Activated CD4-positive, alpha-beta memory T cell treated with anti-CD3 and anti-CD28 coated beads for 36 hours (primary cell): ENCODE measurements around the gene DDX5. TPM values are rescaled to one million over a fixed set of nuclear protein-coding genes. Genes with fewer than 3 reads are reported as not detected.
A peak's percentile ranks its signal among the peaks of the same experiment; 100 is the strongest.

Experiments
- CTCF ChIA-PET: fragments of 350-600 bp; sonication (Branson Sonifier 250); formaldehyde crosslinking; loops from one replicate; lab custom pipeline; 2021; ENCODE audit warnings: antibody characterized with exemption, inconsistent platforms; lab: Charles Lee
- POLR2A ChIA-PET: fragments of 350-600 bp; sonication (Branson Sonifier 250); formaldehyde crosslinking; loops from one replicate; lab custom pipeline; 2021; ENCODE audit warnings: antibody characterized with exemption; lab: Charles Lee
- DNase-seq: peaks from one replicate; pipeline ENCODE4 v3.0.0-alpha.2; 2020
- H3K27ac Mint-ChIP-seq: one replicate; pipeline ENCODE4 v1.8.0; 2021; ENCODE audit warnings: mixed read lengths
- H3K27me3 Mint-ChIP-seq: one replicate; pipeline ENCODE4 v1.8.0; 2021; ENCODE audit warnings: mixed read lengths
- H3K36me3 Mint-ChIP-seq: one replicate; pipeline ENCODE4 v1.8.0; 2021; ENCODE audit warnings: mixed read lengths
- H3K4me1 Mint-ChIP-seq: one replicate; pipeline ENCODE4 v1.8.0; 2021; ENCODE audit warnings: low read depth, mixed read lengths
- H3K4me3 Mint-ChIP-seq: one replicate; pipeline ENCODE4 v1.8.0; 2021; ENCODE audit warnings: mild to moderate bottlenecking, mixed read lengths
- H3K9me3 Mint-ChIP-seq: one replicate; pipeline ENCODE4 v1.8.0; 2021; ENCODE audit warnings: mixed read lengths
- intact Hi-C: fragments of 100-400 bp; cut with micrococcal nuclease; formaldehyde crosslinking; loops from one replicate; pipeline ENCODE4 v1.15.1; 2023
- total RNA-seq, 2 experiments: library from RNA; stranded (reverse); gene quantifications; one replicate each; pipeline ENCODE4 v1.2.3, GENCODE V29; 2021

The DDX5 gene
- total RNA-seq, 2 experiments from 2014 or later, result 583 to 626 TPM

GRCh38 chr17:64507413-64507782 lies 1.3 kb upstream of the DDX5 start:
- H3K4me1 Mint-ChIP-seq, result peaks cover 42% of the 10 kb centered on the region
- ChIA-PET CTCF (interaction anchor here (0.9 to 4.2 kb wide), 8 partner anchors 11 to 142 kb away, joined by 3 to 46 read pairs (median 6); partner anchors contain the start of gene POLG2), POLR2A (interaction anchor here (1.0 to 4.2 kb wide), 6 partner anchors 8 to 142 kb away, joined by 4 to 125 read pairs (median 6); partner anchors contain the start of gene POLG2)
- peak overlapping the region; percentile 100 for H3K27ac Mint-ChIP-seq
- intact Hi-C loops, result loop anchor here (1.0 to 10.0 kb wide), 11 partner anchors 15 to 810 kb away; partner anchors contain the start of genes CCDC47, DDX42, ERN1 and SMARCD2
- peaks cover 61% of the 10 kb centered on the region for H3K36me3 Mint-ChIP-seq
- DNase-seq, result peak; percentile 57
- no peaks in the 10 kb centered on the region for H3K9me3 Mint-ChIP-seq
- peaks cover 2% of the 10 kb centered on the region for H3K27me3 Mint-ChIP-seq
- H3K4me3 Mint-ChIP-seq, result peak overlapping the region; percentile 97

- intact Hi-C loops, result loop anchor here (1.0 to 10.0 kb wide), 13 partner anchors 9 to 809 kb away; partner anchors contain the start of genes CCDC47, DDX42, ERN1 and POLG2
- H3K27ac Mint-ChIP-seq, result peak within 1 kb of the TSS; percentile 100
- CTCF ChIA-PET, result interaction anchor here (0.6 to 4.2 kb wide), 11 partner anchors 11 to 271 kb away, joined by 3 to 46 read pairs (median 3); partner anchors contain the start of gene POLG2
- DNase-seq, result peak; percentile 96
- H3K4me3 Mint-ChIP-seq, result peak within 1 kb of the TSS; percentile 97
- peaks cover 64% of the 10 kb centered on the region for H3K36me3 Mint-ChIP-seq
- POLR2A ChIA-PET, result interaction anchor here (0.6 to 4.2 kb wide), 15 partner anchors 9 to 545 kb away, joined by 3 to 125 read pairs (median 5); partner anchors contain the start of genes POLG2 and SMURF2
- peaks cover 48% of the 10 kb centered on the region for H3K4me1 Mint-ChIP-seq
- H3K27me3 Mint-ChIP-seq, result peaks cover 2% of the 10 kb centered on the region
- no peaks in the 10 kb centered on the region for H3K9me3 Mint-ChIP-seq
These were observed 705 bp upstream of the DDX5 start, which contains the start of gene CEP95 for GRCh38 chr17:64506576-64507412. Gene CEP95, plus strand, starts transcription at chr17:64506977. Its CDS starts 121 bp downstream, at chr17:64507098.

- POLR2A ChIA-PET, result interaction anchor here (0.6 to 4.2 kb wide), 23 partner anchors 9 to 732 kb away, joined by 3 to 125 read pairs (median 5); partner anchors contain the start of genes CCDC47 and POLG2
- CTCF ChIA-PET, result interaction anchor here (0.6 to 4.2 kb wide), 10 partner anchors 9 to 373 kb away, joined by 3 to 46 read pairs (median 4); partner anchors contain the start of gene POLG2
- Mint-ChIP-seq H3K9me3 (no peaks in the 10 kb centered on the region), H3K4me1 (peaks cover 60% of the 10 kb centered on the region), H3K36me3 (peaks cover 64% of the 10 kb centered on the region), H3K27me3 (peaks cover 2% of the 10 kb centered on the region), H3K4me3 (peak overlapping the region; percentile 97), H3K27ac (peak overlapping the region; percentile 100)
- peak; percentile 92 for DNase-seq
- intact Hi-C loops, result loop anchor here (1.0 to 10.0 kb wide), 13 partner anchors 8 to 808 kb away; partner anchors contain the start of genes CCDC47, DDX42, ERN1 and ICAM2
These were observed 519 bp downstream of the DDX5 start for GRCh38 chr17:64505340-64506200.

GRCh38 chr17:64504769-64505339 lies 1.2 kb downstream of the DDX5 start:
- Mint-ChIP-seq H3K4me1 (peaks cover 65% of the 10 kb centered on the region), H3K4me3 (peak overlapping the region; percentile 97), H3K27me3 (peaks cover 2% of the 10 kb centered on the region), H3K36me3 (peaks cover 69% of the 10 kb centered on the region), H3K27ac (peak overlapping the region; percentile 100), H3K9me3 (no peaks in the 10 kb centered on the region)
- POLR2A ChIA-PET, result interaction anchor here (0.6 to 4.2 kb wide), 19 partner anchors 8 to 732 kb away, joined by 3 to 125 read pairs (median 5); partner anchors contain the start of genes CCDC47 and POLG2
- intact Hi-C loops, result loop anchor here (1.0 to 10.0 kb wide), 7 partner anchors 373 to 808 kb away; partner anchors contain the start of genes CCDC47, DDX42, ERN1 and ICAM2
- CTCF ChIA-PET, result interaction anchor here (0.6 to 4.2 kb wide), 7 partner anchors 9 to 373 kb away, joined by 3 to 46 read pairs (median 3); partner anchors contain the start of gene POLG2
- DNase-seq, result no peak

GRCh38 chr17:64503821-64504768 lies 2.0 kb downstream of the DDX5 start:
- intact Hi-C loops, result loop anchor here (10.0 kb wide), 3 partner anchors 439 to 729 kb away; partner anchors contain the start of genes CCDC47 and DDX42

GRCh38 chr17:64503341-64503740 lies 2.7 kb downstream of the DDX5 start:
- H3K4me3 Mint-ChIP-seq, result no peak overlapping the region
- no peak for DNase-seq
- POLR2A ChIA-PET, result interaction anchor here (0.5 to 1.5 kb wide), 3 partner anchors 11 to 96 kb away, joined by 3 to 6 read pairs (median 3); no protein-coding TSS in a partner anchor
- peaks cover 73% of the 10 kb centered on the region for H3K36me3 Mint-ChIP-seq
- H3K27ac Mint-ChIP-seq, result peak overlapping the region; percentile 77
- intact Hi-C loops, result loop anchor here (10.0 kb wide), 3 partner anchors 439 to 729 kb away; partner anchors contain the start of genes CCDC47 and DDX42
- peaks cover 69% of the 10 kb centered on the region for H3K4me1 Mint-ChIP-seq
- H3K27me3 Mint-ChIP-seq, result peaks cover 2% of the 10 kb centered on the region
- CTCF ChIA-PET, result interaction anchor here (0.9 to 1.6 kb wide), 3 partner anchors 10 to 84 kb away, joined by 3 to 6 read pairs (median 4); no protein-coding TSS in a partner anchor
- no peaks in the 10 kb centered on the region for H3K9me3 Mint-ChIP-seq

More at GRCh38 chr17:64503821-64504768, 2.0 kb downstream of the DDX5 start:
- CTCF ChIA-PET, result interaction anchor here (0.9 to 4.2 kb wide), 5 partner anchors 8 to 85 kb away, joined by 3 to 46 read pairs (median 6); partner anchors contain the start of gene POLG2
- POLR2A ChIA-PET, result interaction anchor here (1.1 to 4.2 kb wide), 6 partner anchors 8 to 130 kb away, joined by 3 to 125 read pairs (median 6); partner anchors contain the start of gene POLG2
- H3K4me3 Mint-ChIP-seq, result peak overlapping the region; percentile 97
- peaks cover 2% of the 10 kb centered on the region for H3K27me3 Mint-ChIP-seq
- DNase-seq, result no peak
- H3K27ac Mint-ChIP-seq, result peak overlapping the region; percentile 100
- no peaks in the 10 kb centered on the region for H3K9me3 Mint-ChIP-seq
- peaks cover 67% of the 10 kb centered on the region for H3K4me1 Mint-ChIP-seq
- H3K36me3 Mint-ChIP-seq, result peaks cover 72% of the 10 kb centered on the region

- H3K27ac Mint-ChIP-seq, result peak overlapping the region; percentile 77
- POLR2A ChIA-PET, result interaction anchor here (0.5 to 1.5 kb wide), 2 partner anchors 10 to 69 kb away, joined by 3 to 6 read pairs; no protein-coding TSS in a partner anchor
- intact Hi-C loops, result loop anchor here (10.0 kb wide), 3 partner anchors 438 to 728 kb away; partner anchors contain the start of genes CCDC47 and DDX42
- H3K36me3 Mint-ChIP-seq, result peaks cover 78% of the 10 kb centered on the region
- H3K4me1 Mint-ChIP-seq, result peaks cover 72% of the 10 kb centered on the region
- DNase-seq, result no peak
- H3K9me3 Mint-ChIP-seq, result no peaks in the 10 kb centered on the region
- peaks cover 2% of the 10 kb centered on the region for H3K27me3 Mint-ChIP-seq
- CTCF ChIA-PET, result interaction anchor here (1.0 to 1.6 kb wide), 2 partner anchors 10 to 12 kb away, joined by 4 to 6 read pairs; no protein-coding TSS in a partner anchor
- H3K4me3 Mint-ChIP-seq, result no peak overlapping the region
These were observed 3.3 kb downstream of the DDX5 start for GRCh38 chr17:64502809-64503208.

- ChIA-PET CTCF (no interaction called here), POLR2A (no interaction called here)
- no peaks in the 10 kb centered on the region for H3K9me3 Mint-ChIP-seq
- intact Hi-C loops, result loop anchor here (10.0 kb wide), 3 partner anchors 437 to 727 kb away; partner anchors contain the start of genes CCDC47 and DDX42
- no peak overlapping the region for H3K4me3 Mint-ChIP-seq
- peaks cover 2% of the 10 kb centered on the region for H3K27me3 Mint-ChIP-seq
- H3K36me3 Mint-ChIP-seq, result peaks cover 79% of the 10 kb centered on the region
- H3K4me1 Mint-ChIP-seq, result peaks cover 76% of the 10 kb centered on the region
- no peak for DNase-seq
- H3K27ac Mint-ChIP-seq, result peak overlapping the region; percentile 67
These were observed 4.1 kb downstream of the DDX5 start for GRCh38 chr17:64502021-64502420.
